ENCODE data around the gene DNAI1.
"Not testable (repeated sequence)": the region's sequence is repeated elsewhere in the genome, so short reads cannot be mapped to it uniquely, and the experiment has no call there.

DNAI1 gene

GRCh38 chr9:34515959-34516358 lies 57.4 kb downstream of the DNAI1 start:
- DNase-seq, result no peak

- no peak for DNase-seq
These were observed 58.6 kb downstream of the DNAI1 start for GRCh38 chr9:34517185-34517584.

- peak; percentile 37 for DNase-seq
These were observed 59.6 kb downstream of the DNAI1 start for GRCh38 chr9:34518110-34518616.

- peak; percentile 30 for DNase-seq
These were observed 60.3 kb downstream of the DNAI1 start for GRCh38 chr9:34518896-34519295.

- no peak for DNase-seq
These were observed 60.9 kb downstream of the DNAI1 start for GRCh38 chr9:34519321-34520020.

- no peak for DNase-seq
These were observed 61.5 kb downstream of the DNAI1 start for GRCh38 chr9:34520096-34520495.

GRCh38 chr9:34520505-34521385 lies 62.1 kb downstream of the DNAI1 start:
- DNase-seq, result no peak

GRCh38 chr9:34521406-34522045 lies 62.9 kb downstream of the DNAI1 start:
- no peak for DNase-seq

- no peak for DNase-seq
These were observed 63.7 kb downstream of the DNAI1 start for GRCh38 chr9:34522091-34522887.

- peak; percentile 89 for DNase-seq
These were observed 64.6 kb downstream of the DNAI1 start, which contains the start of gene ENHO for GRCh38 chr9:34522971-34523797. Gene ENHO (minus strand): TSS chr9:34522990. CDS start chr9:34521695, 1,295 bp downstream.

GRCh38 chr9:34524349-34524748 lies 65.7 kb downstream of the DNAI1 start:
- no peak for DNase-seq

GRCh38 chr9:34526026-34526425 lies 67.4 kb downstream of the DNAI1 start:
- no peak for DNase-seq

- DNase-seq, result not testable (repeated sequence)
These were observed 73.4 kb downstream of the DNAI1 start for GRCh38 chr9:34532041-34532440.

- DNase-seq, result no peak
These were observed 78.1 kb downstream of the DNAI1 start for GRCh38 chr9:34536685-34537084.

GRCh38 chr9:34540827-34541226 lies 82.2 kb downstream of the DNAI1 start:
- DNase-seq, result no peak

GRCh38 chr9:34541540-34541939 lies 82.9 kb downstream of the DNAI1 start:
- no peak for DNase-seq

GRCh38 chr9:34544035-34544434 lies 85.4 kb downstream of the DNAI1 start:
- no peak for DNase-seq

GRCh38 chr9:34545497-34545896 lies 86.9 kb downstream of the DNAI1 start:
- no peak for DNase-seq

- no peak for DNase-seq
These were observed 87.7 kb downstream of the DNAI1 start for GRCh38 chr9:34546102-34546833.

Measured in RPMI8226 (cell line).